GM10248 (cell line): ENCODE results near the gene GLS2.

Experiments
- CTCF ChIA-PET: fragments of 300-600 bp; sonication (Branson Sonifier 250); formaldehyde crosslinking; extraction: SDS; loops from one replicate; lab custom pipeline; 2021; ENCODE audit warnings: antibody characterized with exemption; lab: Yijun Ruan, JAX
- POLR2A ChIA-PET: fragments of 350-650 bp; sonication (Branson Sonifier 250); formaldehyde crosslinking; extraction: SDS; loops from one replicate; lab custom pipeline; 2020; ENCODE audit warnings: antibody characterized with exemption; lab: Yijun Ruan, JAX
- DNase-seq: peaks from one replicate; pipeline ENCODE4 v3.0.0; 2012; ENCODE audit errors: extremely low spot score
- TF ChIP-seq, protein P1 (sequence below): IDR thresholded peaks from 2 replicates; pipeline ENCODE4 v1.5.1; 2012; ENCODE audit warnings: mild to moderate bottlenecking, low read depth; ENCODE audit errors: extremely low read depth, missing control alignments, control extremely low read depth

GLS2 gene

DNA sequence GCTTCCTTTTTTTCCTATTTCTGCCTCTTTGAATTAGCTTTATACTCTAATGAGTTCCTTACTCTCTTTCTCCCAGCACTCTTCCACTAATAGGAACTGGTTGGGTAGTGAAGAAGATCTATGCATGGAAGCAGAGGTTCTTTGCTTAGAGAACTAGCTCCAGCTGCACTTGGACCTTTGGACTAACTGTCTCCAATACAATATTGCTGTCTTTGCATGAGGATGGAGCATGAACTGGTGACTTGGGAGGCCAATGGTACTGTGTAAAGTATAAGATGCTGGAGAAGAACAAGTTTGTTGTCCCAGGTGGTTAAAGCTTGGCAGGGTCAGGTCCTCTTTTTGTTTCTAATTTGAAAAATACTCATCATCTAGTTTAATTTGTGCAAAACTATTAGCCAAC lies 2.4 kb upstream of the GLS2 start:
- ChIA-PET POLR2A (no interaction called here), CTCF (interaction anchor here (1.0 to 2.8 kb wide), 5 partner anchors 10 to 23 kb away, joined by 3 to 9 read pairs (median 5); no protein-coding TSS in a partner anchor)
- TF ChIP-seq, protein P1, sequence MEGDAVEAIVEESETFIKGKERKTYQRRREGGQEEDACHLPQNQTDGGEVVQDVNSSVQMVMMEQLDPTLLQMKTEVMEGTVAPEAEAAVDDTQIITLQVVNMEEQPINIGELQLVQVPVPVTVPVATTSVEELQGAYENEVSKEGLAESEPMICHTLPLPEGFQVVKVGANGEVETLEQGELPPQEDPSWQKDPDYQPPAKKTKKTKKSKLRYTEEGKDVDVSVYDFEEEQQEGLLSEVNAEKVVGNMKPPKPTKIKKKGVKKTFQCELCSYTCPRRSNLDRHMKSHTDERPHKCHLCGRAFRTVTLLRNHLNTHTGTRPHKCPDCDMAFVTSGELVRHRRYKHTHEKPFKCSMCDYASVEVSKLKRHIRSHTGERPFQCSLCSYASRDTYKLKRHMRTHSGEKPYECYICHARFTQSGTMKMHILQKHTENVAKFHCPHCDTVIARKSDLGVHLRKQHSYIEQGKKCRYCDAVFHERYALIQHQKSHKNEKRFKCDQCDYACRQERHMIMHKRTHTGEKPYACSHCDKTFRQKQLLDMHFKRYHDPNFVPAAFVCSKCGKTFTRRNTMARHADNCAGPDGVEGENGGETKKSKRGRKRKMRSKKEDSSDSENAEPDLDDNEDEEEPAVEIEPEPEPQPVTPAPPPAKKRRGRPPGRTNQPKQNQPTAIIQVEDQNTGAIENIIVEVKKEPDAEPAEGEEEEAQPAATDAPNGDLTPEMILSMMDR: no peak
- DNase-seq: no peak

DNA sequence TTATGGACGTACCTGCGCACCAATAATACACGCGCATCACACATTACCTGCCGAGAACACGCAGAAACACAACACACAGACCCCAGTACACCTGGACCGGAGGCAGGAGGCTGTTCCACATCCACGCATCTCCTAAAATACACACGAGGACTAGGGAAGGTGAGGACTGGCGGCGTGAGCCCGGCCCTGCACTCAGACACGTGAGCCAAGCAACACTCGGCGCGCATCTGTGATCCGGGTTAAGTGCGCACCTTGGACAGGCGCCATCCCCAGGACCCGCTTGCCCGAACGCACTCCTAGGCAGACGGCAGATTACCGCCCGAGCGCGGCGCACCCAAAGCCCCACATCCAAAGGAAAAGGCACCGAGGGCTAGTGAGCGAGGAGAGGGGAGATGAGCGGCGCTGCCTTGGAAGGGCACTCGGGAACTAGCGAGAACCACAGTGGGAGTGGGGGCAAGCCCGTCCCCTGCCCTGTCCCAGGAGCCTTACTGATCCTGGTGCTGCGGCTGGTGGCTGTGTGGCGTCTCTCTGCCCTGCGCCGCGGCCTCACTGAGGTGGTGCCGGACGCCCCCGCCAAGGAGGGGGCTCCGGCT lies 417 bp downstream of the GLS2 start:
- peak; percentile 36 for DNase-seq
- POLR2A ChIA-PET: no interaction called here
- TF ChIP-seq, protein P1: no peak
- CTCF ChIA-PET: interaction anchor here (0.9 to 1.3 kb wide), 2 partner anchors 14 to 16 kb away, joined by 3 read pairs; no protein-coding TSS in a partner anchor

DNA sequence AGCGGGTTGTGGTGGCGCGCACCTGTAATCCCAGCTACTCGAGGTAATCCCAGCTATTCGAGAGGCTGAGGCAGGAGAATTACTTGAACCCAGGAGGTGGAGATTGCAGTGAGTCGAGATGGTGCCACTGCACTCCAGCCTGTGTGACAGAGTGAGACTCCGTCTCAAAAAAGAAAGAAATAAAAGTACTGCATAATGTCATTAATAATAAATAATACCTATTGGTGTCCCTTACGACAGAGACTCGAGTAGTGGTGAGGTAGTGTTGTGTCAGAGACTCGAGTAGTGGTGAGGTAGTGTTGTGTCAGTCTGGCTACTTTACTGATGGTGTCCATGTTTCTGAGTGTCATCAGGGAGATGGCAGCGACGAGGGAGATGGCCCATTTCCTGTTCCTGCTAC lies 1.3 kb downstream of the GLS2 start:
- ChIA-PET CTCF (interaction anchor here (2.5 kb wide), 1 partner anchor 13 kb away, joined by 9 read pairs; no protein-coding TSS in a partner anchor), POLR2A (no interaction called here)
- TF ChIP-seq, protein P1: no peak
- no peak for DNase-seq

DNA sequence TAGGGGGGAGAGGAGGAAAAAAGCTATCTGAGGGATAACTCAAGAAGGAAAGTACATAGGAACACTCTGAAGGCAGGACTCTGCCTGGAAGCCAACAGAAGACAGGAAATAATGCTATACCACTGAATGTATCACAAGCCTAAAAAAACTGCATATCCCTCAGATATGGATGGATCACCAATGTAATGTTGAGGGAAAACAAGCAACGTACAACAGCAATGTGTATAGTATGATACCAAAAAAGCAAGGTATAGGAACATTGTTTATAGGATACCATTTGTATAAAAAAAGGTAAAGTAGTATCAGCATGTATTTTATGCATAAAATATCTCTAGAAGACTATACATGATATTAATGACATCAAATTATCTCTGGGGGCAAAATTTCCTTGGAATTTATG lies 3.4 kb downstream of the GLS2 start:
- no peak for DNase-seq
- ChIA-PET CTCF (interaction anchor here (0.9 to 2.5 kb wide), 5 partner anchors 11 to 295 kb away, joined by 3 to 9 read pairs (median 4); partner anchors contain the start of gene SMARCC2), POLR2A (no interaction called here)
- TF ChIP-seq, protein P1: no peak

DNA sequence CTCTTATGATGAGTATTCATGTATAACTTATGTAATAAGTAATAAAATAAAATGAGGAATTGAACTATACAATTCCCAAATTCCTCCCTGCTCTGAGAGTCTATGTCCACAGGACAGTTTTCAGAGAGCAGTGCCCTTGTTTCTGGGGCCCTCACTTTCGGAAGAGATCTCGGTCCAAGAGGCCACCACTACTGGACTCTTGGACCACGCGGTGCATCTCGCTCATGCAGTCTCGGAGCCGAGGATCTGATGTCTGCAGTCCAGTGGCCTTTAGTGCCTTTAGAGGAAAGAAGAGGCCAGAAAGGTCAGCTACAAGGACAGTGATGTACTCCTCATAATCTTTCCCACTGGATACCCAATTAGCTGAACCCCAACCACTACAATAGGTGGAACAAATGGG lies 8.3 kb downstream of the GLS2 start:
- TF ChIP-seq, protein P1: no peak
- DNase-seq: no peak
- CTCF ChIA-PET: interaction anchor here (1.2 to 2.3 kb wide), 3 partner anchors 10 to 360 kb away, joined by 3 to 9 read pairs (median 5); no protein-coding TSS in a partner anchor
- POLR2A ChIA-PET: no interaction called here

DNA sequence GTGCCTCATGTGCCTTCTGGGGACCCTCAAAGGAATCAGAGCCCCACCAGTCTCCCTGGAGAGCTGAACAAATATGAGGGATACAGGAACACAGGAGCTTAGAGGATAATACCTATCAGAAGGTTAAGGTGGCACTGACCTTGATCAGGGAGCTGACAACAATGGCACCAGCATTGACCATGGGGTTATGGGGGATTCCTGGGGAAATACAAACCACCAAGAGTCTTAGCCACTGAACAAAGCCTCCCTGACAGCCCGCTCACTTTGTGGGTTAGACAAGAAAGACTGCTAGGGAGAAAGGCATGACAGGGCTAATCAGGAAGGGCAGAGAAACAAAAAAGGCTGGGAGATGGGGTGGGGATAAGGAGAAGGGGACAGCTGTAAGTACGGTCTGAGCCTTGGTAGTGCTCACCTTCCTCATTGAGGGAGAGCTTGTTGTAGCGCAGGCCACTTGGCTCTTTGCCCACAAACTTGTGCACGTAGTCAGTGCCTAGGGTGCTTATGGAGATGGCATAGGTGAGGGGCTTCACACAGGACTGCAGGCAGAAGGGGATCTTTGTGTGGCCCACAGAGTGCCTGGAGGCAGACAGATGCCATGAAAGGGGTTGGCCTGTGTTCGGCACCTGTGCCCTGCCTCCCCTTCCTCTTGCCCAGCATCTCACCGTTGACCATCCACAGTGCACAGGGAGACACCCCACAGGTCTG lies 10.3 kb downstream of the GLS2 start:
- DNase-seq: no peak
- TF ChIP-seq, protein P1: no peak
- POLR2A ChIA-PET: interaction anchor here (1.1 kb wide), 1 partner anchor 111 kb away, joined by 4 read pairs; no protein-coding TSS in a partner anchor
- CTCF ChIA-PET: interaction anchor here (0.7 to 1.2 kb wide), 3 partner anchors 9 to 36 kb away, joined by 3 read pairs; partner anchors contain the start of gene SPRYD4
